HG02943 (cell line): Measurements from ENCODE around the gene DYNC1LI2.
"Not testable (repeated sequence)": the region's sequence is repeated elsewhere in the genome, so short reads cannot be mapped to it uniquely, and the experiment has no call there.

ENCODE experiments used
- ATAC-seq: cut with Tn5 transposase; IDR thresholded peaks from one replicate; pipeline ENCODE4 v1.9.1; 2021; ENCODE audit warnings: mild to moderate bottlenecking, low read depth, moderate library complexity; ENCODE audit not compliant: unreplicated experiment

DYNC1LI2 gene

DNA sequence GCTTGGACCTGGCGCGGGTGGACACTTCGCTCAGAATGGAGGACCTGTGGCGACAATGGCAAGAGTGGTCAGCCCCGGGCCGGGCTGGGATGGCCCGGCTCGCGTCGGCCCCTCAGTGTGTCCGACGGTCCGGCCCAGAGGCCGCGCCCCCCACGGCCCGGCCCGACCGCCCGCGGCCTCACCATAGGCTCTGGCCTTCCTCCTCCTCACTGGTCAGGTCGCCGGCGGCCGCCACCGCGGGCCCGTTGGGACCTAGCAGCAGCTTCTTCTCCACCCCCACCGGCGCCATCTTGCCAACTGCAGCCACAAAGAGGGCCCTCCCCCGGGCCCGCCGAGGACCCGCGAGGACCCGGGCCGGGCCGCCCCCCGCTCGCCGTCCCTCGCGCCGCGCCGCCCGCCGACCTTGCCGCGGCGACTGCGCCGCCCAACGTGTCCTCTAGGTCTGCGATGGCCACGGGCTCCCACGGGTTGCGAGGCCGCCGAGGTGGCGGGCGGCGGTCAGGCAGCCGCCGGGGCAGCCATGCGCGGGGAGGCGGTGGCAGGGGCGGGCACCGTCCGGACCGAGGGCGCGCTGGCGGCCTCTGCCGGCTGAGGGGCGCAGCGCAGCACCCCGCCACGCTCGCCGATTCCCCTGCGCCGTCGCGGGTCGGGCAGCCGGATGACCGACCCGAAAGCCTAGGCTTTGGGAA is at the start of gene DYNC1LI2:
DYNC1LI2 (minus strand) TSS at position 307 of the 689 bp plus-strand sequence; CDS start at position 289, 18 bp downstream.
- ATAC-seq = peak; percentile 79

GRCh38 chr16:66800856-66801255 is 49.4 kb upstream of the DYNC1LI2 start:
- no peak for ATAC-seq

DNA sequence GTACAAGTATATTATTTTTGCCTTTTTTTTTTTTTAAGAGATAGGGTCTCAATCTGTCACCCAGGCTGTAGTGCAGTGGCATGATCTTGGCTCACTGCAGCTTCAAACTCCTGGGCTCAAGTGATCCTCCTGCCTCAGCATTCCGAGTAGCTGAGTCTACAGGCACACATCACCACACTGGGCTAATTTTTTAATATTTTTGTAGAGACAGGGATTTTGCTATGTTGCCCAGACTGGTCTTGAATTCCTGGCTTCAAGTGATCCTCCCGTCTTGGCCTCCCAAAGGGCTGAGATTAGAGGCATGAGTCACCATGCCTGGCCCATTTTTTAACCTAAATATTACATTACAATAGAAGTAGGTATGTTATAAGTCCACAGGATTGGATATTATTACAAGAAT is 46.8 kb upstream of the DYNC1LI2 start:
- no peak for ATAC-seq

- ATAC-seq = not testable (repeated sequence)
These were observed 42.6 kb upstream of the DYNC1LI2 start for GRCh38 chr16:66793984-66794383.

DNA sequence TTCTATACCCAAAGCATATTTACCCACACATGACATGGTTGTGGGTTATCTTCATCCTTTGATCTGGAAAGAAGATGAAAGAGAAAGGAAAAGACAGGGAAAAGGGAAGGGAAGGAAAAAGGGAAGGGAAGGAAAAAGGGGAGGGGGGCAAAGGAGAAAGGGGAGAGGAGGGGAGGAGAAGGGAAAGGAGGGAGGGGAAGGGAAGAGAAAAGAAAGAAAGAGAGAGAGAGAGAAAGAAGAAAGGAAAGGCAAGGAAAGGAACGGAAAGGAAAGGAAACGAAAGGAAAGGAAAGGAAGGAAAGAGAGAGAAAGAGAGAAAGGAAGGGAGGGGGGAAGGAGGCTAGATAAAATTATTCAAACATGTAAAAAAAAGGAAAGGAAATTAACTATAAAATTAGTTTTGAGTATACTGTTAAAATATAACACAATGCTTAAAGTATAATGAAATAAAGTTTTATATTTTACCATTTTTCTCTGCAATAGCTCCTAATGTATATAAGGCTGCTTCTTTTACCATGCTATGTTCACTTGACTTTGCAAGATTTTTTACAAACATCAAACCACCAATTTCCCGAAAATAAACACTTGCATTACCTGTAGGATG is 38.8 kb upstream of the DYNC1LI2 start:
- no peak for ATAC-seq

DNA sequence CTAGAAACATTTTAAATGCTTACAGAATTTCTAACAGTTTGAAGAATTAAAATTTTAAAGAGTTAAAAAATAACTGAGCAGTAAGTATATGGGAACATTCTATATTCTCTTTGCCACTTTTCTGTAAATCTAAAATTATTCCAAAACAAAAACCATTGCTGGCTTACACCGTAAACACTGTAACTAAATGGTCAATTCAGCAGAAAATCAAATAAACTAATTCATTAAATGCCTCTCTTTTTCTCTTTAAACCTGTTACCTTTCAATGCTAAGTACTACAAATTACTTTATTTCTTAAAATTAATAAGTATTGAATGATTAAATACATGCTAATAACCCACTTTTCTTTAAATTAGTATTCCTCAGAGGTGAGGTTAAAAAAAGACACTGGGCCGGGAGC is 36.0 kb upstream of the DYNC1LI2 start:
- no peak for ATAC-seq

GRCh38 chr16:66786551-66786950 is 35.1 kb upstream of the DYNC1LI2 start:
- no peak for ATAC-seq

- ATAC-seq = no peak
These were observed 25.0 kb upstream of the DYNC1LI2 start for GRCh38 chr16:66776457-66776856.

DNA sequence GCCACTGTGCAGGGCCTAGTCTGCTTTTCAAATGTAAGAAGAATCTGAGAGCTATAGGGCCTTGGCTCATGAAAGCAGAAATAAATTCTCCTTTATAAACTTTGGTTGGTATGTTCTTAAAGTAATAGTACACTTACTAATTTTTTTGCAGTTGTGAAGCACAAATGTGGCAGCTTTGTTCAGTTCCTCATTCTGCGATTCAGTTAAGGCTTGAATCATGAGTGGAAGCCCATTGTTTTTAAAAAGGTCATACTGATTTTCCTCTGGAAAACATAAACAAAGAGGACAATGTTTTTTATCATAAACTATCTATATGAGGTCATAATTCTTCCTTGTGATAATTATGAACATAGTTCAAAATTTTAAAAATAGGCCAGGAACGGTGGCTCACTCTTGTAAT is 23.6 kb upstream of the DYNC1LI2 start:
- ATAC-seq = no peak

DNA sequence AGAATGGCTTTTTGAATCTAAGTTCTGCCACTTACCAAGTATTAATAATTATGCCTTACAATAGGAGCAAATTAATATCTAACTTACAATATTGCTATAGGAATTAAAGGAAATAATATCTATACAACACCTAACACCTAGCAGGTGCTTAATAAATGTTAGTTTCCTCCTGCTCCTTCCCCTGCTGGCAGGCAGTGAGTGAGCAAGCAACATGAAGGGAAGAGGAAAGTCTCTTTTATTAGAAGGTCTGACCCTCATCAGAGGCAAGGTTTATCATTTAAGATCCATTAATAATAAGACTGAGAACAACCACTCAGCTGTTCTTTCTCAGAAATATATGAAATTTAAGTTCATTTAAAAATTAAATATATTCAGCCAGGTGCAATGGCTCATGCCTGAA is 6.7 kb upstream of the DYNC1LI2 start:
- no peak for ATAC-seq

- no peak for ATAC-seq
These were observed 3.4 kb upstream of the DYNC1LI2 start for GRCh38 chr16:66754819-66755218.

DNA sequence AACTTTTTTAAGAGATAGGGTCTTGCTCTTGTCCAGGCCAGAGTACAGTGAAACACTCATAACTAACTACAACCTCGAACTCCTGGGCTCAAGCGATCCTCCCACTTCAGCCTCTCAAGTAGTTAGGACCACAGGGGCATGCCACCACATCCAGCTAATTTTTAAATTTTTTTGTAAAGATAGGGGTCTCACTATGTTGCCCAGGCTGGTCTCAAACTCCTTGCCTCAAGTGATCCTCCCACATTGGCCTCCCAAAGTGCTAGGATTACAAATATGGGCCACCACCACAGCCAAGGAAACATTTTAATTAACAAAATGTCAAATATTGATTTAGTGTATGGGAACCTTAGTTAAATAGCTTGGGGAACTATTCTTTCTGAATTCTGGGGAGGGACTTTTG is 2.8 kb upstream of the DYNC1LI2 start:
- ATAC-seq = no peak

GRCh38 chr16:66752958-66753357 is 1.5 kb upstream of the DYNC1LI2 start:
- no peak for ATAC-seq

GRCh38 chr16:66752379-66752778 is 970 bp upstream of the DYNC1LI2 start:
- ATAC-seq = no peak

DNA sequence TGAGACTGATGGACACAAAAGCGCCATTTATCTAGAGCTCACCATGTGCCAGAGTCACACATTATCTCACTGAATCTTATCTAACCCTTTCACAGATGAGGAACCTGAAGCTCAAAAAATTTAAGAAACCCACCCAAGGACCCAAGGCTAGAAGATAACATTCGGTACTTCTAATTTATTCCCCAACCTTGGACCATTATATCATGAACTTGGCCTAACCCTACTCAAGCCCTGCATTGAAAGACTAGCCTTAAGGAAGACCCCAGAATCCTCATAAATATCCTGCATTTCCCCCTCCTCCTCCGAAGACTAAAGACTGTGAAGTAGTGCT is 548 bp upstream of the DYNC1LI2 start:
- ATAC-seq = no peak

- no peak for ATAC-seq
These were observed 431 bp downstream of the DYNC1LI2 start for GRCh38 chr16:66751053-66751302.

DNA sequence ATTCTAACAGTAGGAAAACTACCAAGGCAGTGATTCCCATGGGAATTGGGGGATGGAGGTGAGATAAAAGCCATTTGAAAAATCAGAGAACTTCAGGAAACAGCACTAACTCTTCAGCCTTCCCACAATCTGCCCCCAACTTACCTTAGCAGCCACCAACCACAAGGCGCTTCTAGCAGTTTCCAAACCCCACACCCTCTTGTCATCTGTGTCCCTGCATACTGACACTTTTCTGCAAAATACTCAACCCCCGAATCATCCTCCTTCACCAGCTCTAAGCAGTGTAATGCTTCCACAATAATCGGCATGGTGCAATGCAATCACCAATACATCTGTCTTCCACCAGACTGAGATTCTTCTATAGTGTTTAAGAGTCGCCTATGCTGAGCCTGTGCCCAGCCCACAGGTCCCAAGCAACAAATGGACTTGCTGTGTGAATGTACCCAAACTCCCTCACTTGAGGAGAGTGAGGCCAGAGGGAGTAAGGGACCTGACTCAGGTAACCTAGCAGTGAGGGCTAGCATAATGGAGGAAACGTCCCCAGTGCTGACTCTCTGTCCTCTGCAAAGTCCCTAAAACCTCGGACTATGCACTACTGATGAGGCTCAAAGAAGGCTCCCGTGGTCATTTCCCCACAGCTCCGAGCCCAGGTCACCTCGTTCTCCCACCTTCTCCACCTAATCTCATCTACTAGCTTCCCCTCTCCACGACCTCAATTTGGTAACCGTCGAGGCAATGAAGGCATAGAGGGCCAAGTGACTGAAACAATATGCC is 943 bp downstream of the DYNC1LI2 start:
- ATAC-seq = no peak

GRCh38 chr16:66746682-66747081 is 4.7 kb downstream of the DYNC1LI2 start:
- ATAC-seq = no peak

DNA sequence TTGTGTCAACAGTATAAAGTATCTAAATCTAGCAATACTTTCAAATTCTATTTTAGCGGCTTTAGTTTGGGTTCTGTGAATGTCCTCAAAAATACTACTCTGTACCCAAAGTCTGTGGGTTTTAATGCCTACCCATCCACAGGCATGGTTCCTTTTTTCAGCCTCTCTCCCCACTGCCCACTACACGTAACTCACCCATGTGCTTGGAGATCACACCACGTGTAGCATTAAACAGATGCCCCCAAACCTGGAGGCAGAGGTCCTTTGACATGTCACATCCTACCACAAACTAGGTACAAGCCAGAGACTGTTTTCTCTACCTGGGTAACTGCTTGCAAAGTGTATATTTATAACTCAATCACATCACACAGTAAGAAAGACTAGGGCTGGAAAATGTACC is 5.4 kb downstream of the DYNC1LI2 start:
- ATAC-seq = no peak

DNA sequence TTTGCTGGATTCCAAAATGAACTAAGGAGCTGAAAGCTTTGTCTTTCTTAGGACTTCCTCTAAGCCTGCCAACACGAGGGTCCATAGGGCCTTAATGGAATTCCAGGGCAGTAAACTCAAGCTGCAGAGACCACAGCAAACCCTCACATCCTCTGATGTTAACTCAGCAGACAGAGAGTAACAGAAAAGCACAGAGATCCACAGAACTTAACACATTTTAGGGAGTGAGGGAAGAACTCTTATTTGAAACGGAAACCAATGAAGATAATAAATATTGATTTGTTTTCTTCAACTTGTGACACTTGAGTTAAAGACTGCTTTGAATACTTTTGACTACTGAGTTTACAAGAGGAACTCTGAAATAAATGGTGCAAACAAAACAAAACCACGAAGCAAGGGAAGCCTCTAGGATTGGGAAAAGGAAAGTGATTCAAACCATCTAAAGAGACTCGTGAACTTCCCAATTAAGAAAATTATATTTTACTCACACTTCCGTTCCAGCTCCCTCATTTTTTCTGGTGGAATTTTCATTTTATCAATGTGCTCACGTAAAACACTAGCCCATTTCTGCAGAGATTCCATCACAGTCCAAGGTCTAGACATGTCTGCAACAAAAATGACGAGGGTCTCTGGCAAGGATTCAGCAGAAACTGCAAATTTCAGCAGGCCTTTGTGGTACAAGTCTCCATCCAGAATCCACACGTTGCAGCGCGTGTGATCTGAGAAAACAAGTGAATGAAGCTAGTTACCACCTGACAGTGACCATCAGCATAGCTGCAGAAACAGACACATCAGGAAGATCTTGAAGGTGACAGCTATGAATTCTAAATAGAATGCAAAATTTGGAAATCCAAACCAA is 9.2 kb downstream of the DYNC1LI2 start:
- no peak for ATAC-seq
